ENCODE measurements around the gene CAMSAP3. TPM values are rescaled to one million over a fixed set of nuclear protein-coding genes. Genes with fewer than 3 reads are reported as not detected.

Gene CAMSAP3, protein sequence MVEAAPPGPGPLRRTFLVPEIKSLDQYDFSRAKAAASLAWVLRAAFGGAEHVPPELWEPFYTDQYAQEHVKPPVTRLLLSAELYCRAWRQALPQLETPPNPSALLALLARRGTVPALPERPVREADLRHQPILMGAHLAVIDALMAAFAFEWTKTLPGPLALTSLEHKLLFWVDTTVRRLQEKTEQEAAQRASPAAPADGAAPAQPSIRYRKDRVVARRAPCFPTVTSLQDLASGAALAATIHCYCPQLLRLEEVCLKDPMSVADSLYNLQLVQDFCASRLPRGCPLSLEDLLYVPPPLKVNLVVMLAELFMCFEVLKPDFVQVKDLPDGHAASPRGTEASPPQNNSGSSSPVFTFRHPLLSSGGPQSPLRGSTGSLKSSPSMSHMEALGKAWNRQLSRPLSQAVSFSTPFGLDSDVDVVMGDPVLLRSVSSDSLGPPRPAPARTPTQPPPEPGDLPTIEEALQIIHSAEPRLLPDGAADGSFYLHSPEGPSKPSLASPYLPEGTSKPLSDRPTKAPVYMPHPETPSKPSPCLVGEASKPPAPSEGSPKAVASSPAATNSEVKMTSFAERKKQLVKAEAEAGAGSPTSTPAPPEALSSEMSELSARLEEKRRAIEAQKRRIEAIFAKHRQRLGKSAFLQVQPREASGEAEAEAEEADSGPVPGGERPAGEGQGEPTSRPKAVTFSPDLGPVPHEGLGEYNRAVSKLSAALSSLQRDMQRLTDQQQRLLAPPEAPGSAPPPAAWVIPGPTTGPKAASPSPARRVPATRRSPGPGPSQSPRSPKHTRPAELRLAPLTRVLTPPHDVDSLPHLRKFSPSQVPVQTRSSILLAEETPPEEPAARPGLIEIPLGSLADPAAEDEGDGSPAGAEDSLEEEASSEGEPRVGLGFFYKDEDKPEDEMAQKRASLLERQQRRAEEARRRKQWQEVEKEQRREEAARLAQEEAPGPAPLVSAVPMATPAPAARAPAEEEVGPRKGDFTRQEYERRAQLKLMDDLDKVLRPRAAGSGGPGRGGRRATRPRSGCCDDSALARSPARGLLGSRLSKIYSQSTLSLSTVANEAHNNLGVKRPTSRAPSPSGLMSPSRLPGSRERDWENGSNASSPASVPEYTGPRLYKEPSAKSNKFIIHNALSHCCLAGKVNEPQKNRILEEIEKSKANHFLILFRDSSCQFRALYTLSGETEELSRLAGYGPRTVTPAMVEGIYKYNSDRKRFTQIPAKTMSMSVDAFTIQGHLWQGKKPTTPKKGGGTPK
- total RNA-seq: 10 to 100 TPM; 21.8 to 31.9 (median 23.4) TPM
- long read RNA-seq, partial matches to known transcripts: 3 of 3 reads
- long read RNA-seq, other reads (novel, unspliced or antisense): 0 of 3 reads

DNA sequence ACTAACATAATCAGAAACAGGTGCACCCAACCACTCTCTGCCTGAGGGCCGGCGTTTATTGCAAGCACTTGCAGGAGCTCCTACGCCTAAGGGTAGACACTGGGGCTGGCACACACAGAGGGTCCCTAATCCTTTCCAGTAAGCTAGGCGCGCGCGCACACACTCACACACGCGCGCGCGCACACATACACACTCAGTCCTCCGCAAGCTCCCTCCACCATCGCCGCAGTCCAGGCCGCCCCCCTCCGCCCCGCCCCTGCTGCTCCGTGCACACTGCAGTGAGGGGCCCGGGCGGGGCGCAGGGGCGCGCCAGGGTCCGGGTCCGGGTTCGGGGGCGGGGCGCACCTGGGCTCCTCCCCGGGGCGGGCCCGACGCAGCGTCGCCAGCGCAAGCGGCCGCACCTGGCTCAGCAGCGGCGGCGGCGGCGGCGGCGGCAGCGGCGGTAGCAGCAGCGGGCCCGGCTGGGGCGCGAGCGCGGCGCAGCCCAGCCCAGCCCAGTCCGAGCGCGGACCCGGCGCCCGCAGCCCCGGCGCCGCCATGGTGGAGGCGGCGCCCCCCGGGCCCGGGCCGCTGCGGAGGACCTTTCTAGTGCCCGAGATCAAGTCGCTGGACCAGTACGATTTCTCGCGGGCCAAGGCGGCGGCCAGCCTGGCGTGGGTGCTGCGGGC, at the start of gene CAMSAP3:
CAMSAP3 (plus strand) TSS at position 398 of the 668 bp plus-strand sequence; CDS start at position 538, 140 bp downstream.
- no peaks in the 10 kb centered on the region for H3K36me3 ChIP-seq
- H3K4me1 ChIP-seq: peaks cover 0 to 9% (median 0%) of the 10 kb centered on the region in 4 donors
- intact Hi-C loops (cut with DNase I): no loop called here
- ATAC-seq: peak; percentile 81 to 93 (median 86)
- no peak within 1 kb of the TSS for H3K27ac ChIP-seq
- 0% methylated on average over 24 of the region's 78 CpGs for WGBS (ENCODE audit: insufficient coverage, low coverage, low lambda C conversion rate, missing lambda C conversion rate)
- H3K9me3 ChIP-seq: no peaks in the 10 kb centered on the region
- no peak for TF ChIP-seq POLR2A (IDR thresholded peaks at IDR 0.05)
- TF ChIP-seq, protein P1, sequence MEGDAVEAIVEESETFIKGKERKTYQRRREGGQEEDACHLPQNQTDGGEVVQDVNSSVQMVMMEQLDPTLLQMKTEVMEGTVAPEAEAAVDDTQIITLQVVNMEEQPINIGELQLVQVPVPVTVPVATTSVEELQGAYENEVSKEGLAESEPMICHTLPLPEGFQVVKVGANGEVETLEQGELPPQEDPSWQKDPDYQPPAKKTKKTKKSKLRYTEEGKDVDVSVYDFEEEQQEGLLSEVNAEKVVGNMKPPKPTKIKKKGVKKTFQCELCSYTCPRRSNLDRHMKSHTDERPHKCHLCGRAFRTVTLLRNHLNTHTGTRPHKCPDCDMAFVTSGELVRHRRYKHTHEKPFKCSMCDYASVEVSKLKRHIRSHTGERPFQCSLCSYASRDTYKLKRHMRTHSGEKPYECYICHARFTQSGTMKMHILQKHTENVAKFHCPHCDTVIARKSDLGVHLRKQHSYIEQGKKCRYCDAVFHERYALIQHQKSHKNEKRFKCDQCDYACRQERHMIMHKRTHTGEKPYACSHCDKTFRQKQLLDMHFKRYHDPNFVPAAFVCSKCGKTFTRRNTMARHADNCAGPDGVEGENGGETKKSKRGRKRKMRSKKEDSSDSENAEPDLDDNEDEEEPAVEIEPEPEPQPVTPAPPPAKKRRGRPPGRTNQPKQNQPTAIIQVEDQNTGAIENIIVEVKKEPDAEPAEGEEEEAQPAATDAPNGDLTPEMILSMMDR (IDR thresholded peaks at IDR 0.05): no peak
- H3K4me3 ChIP-seq: peak within 1 kb of the TSS; percentile 55 to 71 (median 66)
- DNase-seq: peak; percentile 57 to 70 (median 68)
- no peaks in the 10 kb centered on the region for H3K27me3 ChIP-seq

DNA sequence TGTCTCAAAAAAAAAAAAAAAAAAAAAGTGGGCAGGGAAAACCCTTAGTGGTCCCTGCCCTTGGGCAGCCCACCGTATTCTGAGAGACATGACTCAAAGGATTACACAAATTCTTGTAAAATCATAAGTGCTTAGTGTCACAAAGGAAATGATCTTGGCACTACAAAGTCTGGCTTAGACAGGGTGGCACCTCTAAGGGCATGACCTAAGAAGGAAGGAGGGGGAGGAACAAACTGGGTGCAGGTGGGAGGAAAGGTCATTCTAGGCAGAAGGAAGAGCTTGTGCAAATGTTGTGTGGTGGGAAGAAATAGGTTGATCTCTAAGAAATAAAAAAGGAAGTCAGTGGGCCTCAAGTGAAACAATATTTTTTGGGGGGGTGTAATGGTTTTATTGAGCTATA, 49.8 kb upstream of the CAMSAP3 start:
- ATAC-seq (no peak), DNase-seq (no peak)
- Histone ChIP-seq H3K36me3 (peaks cover 0 to 30% (median 11%) of the 10 kb centered on the region in 4 donors), H3K27ac (no peak overlapping the region), H3K9me3 (no peaks in the 10 kb centered on the region), H3K4me3 (no peak overlapping the region), H3K27me3 (no peaks in the 10 kb centered on the region), H3K4me1 (no peaks in the 10 kb centered on the region)
- 50% methylated on average over 1 of the region's 1 CpG for WGBS (ENCODE audit: insufficient coverage, low coverage, low lambda C conversion rate, missing lambda C conversion rate)
- TF ChIP-seq, protein P1 (IDR thresholded peaks at IDR 0.05): no peak
- TF ChIP-seq POLR2A (IDR thresholded peaks at IDR 0.05): no peak
- intact Hi-C loops (cut with DNase I): no loop called here

DNA sequence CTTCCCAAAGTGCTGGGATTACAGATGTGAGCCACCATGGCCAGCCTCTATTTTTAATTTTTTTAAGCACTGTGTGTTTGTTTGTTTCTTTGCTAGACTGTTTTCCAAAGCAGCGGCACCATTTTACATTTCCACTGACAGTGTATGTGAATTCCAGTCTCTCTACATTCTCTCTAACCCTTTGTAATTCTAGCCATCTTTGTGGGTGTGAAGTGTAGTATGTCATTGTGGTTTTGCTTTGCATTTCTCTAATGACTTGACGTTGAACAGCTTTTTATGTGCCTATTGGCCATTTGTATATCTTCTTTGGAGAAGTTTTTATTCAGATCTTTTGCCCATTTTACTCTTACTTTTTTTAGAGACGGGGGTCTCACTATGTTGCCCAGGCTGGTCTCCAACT, 48.5 kb upstream of the CAMSAP3 start:
- H3K4me1 ChIP-seq: no peaks in the 10 kb centered on the region
- 79% methylated on average over 3 of the region's 3 CpGs for WGBS (ENCODE audit: insufficient coverage, low coverage, low lambda C conversion rate, missing lambda C conversion rate)
- ATAC-seq: no peak

More for the DNA sequence above, 48.5 kb upstream of the CAMSAP3 start:
- H3K9me3 ChIP-seq: no peaks in the 10 kb centered on the region
- H3K27ac ChIP-seq: no peak overlapping the region
- H3K36me3 ChIP-seq: peaks cover 0 to 17% (median 8%) of the 10 kb centered on the region in 4 donors
- no peak for TF ChIP-seq POLR2A (IDR thresholded peaks at IDR 0.05)
- TF ChIP-seq, protein P1 (IDR thresholded peaks at IDR 0.05): no peak
- no peak for DNase-seq
- intact Hi-C loops (cut with DNase I): no loop called here
- no peaks in the 10 kb centered on the region for H3K27me3 ChIP-seq
- H3K4me3 ChIP-seq: no peak overlapping the region
